A172 (cell line): ENCODE measurements around the gene TMEM170B. TPM values are rescaled to one million over a fixed set of nuclear protein-coding genes. Genes with fewer than 3 reads are reported as not detected.
"Not testable (repeated sequence)": the region's sequence is repeated elsewhere in the genome, so short reads cannot be mapped to it uniquely, and the experiment has no call there.

Experiments used
- DNase-seq: peaks from one replicate; pipeline ENCODE4 v3.0.0-alpha.2; 2015; ENCODE audit warnings: low spot score
- total RNA-seq: library from RNA; depleted of rRNA; stranded (reverse); fragments of >200 nt; shearing (Covaris generic); gene quantifications from 2 replicates; pipeline ENCODE4 v1.2.3, GENCODE V29; 2014

Gene TMEM170B
- total RNA-seq, 1 experiment from 2014 or later: 4.0 TPM

DNA sequence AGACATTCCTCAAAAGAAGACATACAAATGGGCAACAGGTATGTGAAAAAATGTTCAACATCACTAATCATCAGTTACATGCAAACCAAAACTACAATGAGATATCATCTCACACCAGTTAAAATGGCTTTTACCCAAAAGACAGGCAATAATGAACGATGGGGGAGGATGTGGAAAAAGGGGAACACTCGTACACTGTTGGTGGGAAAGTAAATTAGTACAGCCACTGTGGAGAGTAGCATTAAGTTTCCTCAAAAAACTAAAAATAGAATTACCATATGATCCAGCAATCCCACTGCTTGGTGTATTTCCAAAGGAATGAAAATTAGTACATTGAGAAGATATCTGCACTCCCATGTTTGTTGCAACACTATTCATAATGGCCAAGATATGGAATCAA, 8.6 kb upstream of the TMEM170B start:
- no peak for DNase-seq

DNA sequence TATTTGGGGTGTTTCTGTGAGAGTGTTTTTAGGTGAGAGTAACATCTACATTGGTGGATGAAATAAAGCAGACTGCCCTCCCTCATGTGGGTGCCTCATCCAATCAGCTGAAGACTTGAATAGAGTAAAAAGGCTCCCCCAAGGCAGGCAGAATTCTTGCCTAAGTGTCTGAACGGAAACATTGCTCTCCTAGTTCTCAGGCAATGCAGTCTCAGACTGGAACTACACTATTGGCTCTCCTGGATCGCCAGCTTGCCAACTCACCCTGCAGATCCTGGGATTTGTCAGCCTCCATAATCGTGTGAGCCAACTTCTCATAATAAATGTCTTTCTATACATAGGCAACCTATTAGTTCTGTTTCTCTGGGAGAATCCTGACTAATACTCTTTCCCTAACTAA, 5.5 kb upstream of the TMEM170B start:
- DNase-seq: no peak

DNA sequence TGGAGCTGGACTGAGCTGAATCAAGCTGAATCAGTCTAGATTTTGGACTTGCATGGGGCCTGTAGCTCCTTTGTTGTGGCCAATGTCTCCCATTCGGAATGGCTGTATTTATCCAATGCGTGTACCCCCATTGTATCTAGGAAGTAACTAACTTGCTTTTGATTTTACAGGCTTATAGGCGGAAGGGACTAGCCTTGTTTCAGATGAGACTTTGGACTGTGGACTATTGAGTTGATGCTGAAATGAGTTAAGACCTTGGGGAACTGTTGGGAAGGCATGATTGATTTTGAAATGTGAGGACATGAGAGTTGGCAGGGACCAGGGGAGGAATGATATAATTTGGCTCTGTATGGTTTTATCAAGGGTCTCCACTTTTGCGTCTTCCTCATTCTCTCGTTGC, 3.0 kb upstream of the TMEM170B start:
- no peak for DNase-seq

DNA sequence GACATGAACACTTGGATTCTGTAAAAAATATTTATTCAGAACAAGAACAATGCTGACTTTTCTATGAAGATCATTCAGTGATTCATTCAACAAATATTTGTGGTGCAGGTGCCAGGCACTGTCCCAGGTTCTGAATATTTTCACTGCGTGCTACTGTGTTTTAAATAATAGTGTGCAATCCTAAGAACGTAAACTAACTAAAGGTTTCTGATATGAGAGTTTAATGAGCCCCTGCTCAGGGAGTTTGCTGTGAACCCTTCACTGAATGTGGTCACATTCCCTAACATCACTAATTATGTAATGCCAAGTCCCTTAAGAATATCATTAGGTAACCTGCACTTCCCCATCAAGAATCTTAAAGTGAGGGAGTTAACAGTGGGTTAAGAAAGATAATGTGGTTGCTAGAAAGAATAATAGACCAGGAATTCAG, 1.7 kb upstream of the TMEM170B start:
- DNase-seq: peak; percentile 56

DNA sequence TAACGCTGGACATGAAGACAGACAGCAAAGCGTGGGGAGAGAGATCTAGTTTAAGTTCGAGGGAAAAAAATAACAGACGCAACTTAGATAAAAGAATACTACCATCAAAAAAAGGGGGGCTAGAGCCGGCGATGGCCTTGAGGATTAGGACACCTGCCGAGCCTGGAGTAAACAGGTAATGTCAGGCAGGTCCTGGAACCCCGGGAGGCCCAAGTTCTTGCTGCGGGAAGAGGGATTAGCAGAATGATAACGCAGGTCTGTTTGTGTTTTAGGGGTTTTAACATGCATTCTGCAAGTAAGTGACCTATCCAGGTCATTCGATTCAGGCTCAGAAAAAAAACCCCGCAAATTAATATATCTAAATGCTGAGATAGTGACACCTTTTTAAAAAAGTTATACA, 754 bp upstream of the TMEM170B start:
- DNase-seq: no peak

DNA sequence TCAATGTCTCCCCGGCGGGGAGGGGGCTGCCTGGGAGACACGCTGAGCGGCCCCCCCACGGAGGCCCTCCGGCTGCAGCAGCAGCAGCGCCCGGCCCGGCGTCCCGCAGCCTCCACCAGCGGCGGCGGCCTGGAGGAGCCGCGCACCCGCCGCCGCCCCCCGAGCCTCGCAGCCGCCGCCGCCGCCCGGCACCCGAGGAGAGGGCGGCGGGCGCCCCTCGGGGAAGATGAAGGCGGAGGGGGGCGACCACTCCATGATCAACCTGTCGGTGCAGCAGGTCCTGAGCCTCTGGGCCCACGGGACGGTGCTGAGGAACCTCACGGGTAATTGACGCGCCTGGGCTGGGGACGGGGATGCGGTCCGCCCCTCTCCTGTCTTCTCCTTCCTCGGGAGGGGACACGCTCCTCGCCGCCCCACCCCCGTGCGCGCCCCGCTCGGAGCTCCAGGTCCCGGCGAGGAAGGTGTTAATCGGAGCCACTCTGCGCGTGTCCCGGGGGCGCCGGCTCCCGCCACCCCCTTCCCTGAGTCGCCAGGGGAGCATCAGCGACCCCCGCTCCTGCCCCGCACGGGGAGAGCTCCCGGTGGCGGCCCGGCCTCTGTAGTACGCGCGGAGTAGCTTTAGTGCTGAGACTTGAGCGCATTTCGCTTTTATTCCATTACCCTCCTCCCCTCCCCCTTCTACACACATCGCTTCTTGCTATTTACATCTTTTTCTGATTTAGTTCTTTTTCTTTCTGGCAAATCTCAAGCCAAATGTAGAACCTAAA, 686 bp downstream of the TMEM170B start:
- peak; percentile 10 for DNase-seq

DNA sequence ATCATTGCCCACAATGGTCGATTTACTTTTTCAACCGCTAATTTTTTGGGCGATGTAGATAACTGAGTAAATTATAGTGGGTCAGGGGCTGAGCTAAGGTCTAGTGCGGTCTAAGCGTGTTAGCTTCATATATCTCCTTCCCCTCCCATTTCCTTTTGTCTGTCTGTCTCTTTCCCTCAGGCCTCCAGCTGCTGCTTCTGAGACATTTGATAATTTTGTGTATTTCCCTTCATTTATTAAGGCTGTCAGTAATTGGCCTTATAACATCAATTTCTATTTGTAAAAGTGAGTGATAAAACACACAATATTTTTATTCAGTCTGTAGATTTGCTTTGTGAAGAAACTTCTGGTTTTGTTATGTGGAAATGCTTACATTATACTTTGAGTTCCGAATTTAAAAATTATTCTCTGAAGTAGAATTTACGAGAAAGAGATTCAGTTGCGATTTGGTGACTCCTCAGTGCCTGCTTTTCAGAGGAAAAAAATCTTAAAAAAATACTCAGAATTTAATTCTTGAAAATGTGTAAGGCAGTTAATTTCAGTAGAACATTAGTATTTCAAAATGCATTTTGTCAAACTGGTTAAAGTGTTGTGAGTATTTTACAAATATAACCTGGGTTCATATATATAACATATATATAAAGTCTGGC, 1.4 kb downstream of the TMEM170B start:
- no peak for DNase-seq

DNA sequence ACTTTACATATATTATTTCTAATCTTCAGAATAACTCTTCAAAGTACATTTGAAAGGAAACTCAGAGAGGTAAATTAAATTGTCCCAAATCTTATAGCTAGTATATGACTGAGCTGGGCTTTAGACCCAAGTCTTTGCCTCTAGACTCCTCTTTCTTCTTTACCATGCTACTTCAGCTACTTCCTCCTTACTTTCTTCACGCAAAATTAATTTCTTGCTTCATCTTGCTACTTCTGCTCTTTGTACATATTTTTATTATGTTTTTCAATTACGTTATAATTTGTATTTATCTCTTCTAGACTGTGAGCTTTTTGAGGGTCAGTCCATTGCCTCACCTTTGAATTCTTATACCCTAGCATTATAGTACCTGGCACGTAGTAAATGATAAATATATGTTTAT, 5.3 kb downstream of the TMEM170B start:
- DNase-seq: no peak

DNA sequence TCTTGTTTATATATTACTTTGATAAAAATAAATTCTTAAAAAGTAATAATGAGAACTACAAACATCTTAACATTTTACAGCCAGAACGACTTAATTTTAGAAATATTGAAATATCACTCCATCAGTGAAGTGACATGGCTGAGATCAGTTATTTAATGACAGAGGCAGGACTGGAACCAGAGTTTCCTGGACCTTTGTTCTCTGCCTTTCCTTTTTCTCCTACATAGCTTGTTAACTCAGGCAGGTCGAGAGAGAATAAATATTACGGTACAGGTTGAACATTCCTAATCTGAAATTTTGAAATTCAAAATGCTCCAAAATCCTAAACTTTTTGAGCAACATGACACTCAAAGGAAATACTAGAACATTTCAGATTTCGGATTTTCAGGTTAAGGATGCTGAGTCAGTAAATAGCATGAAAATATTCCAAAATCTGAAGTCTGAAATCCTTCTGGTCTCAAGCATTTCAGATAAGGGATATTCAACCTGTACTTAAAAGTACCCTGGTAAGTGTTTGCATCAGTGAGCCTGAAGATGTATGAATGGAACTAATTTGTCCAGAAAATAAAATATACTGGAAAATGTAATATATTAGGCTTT, 6.5 kb downstream of the TMEM170B start:
- no peak for DNase-seq

DNA sequence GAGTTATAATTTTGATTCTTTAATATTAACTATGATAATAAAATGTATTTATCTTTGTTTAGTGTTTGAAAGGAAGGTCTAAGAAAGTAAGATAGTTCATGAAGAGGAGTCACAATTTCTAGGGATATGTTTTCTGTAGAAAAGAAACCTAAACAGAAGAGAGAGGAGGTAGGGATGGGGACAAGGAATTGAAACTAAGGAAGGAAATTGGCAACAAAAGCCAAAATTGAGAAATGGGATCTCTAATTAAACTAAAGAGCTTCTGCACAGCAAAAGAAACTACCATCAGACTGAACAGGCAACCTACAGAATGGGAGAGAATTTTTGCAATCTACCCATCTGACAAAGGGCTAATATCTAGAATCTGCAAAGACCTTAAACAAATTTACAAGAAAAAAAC, 10.3 kb downstream of the TMEM170B start:
- not testable (repeated sequence) for DNase-seq

DNA sequence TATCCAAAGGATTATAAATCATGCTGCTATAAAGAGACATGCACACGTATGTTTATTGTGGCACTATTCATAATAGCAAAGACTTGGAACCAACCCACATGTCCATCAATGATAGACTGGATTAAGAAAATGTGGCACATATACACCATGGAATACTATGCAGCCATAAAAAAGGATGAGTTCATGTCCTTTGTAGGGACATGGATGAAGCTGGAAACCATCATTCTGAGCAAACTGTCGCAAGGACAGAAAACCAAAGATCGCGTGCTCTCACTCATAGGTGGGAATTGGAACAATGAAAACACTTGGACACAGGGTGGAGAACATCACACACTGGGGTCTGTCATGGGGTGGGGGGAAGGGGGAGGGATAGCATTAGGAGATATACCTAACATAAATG, 11.0 kb downstream of the TMEM170B start:
- not testable (repeated sequence) for DNase-seq

DNA sequence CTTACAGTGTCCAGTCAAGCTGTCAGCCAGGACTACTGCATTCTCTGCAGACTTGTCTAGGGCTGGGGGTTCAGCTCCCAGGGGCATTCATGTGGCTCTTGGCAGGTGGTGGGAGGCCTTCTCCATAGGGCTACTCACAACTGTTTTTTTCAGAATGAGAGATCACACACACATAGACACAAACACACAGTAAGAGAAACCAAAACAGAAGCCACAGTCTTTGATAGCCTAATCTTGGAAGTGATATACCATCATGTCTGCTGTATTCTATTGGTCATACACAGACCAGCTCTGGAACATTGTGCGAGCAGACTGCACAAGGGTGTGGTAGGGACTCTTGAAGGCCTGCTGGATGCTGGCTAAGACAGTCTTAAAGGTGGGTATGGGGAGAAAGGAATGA, 13.5 kb downstream of the TMEM170B start:
- no peak for DNase-seq

DNA sequence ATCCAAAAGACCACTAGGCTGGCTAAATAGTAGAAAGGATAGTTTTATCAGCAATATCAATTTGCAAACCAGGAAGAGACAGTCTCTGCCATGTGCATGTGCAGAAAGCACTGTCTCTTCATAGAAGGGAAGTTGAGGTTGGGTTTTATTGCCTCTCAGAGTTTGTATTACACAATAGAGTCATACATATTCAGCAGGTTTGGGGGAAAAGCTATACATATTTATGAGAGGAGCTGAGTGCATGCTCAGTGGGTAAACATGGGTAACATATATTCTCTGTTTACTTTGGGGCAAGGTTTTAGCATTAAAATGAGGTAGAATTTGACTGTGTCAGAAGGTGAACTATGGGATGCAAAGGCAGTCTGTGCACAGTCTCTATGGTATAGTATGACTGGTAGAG, 14.9 kb downstream of the TMEM170B start:
- DNase-seq: no peak

DNA sequence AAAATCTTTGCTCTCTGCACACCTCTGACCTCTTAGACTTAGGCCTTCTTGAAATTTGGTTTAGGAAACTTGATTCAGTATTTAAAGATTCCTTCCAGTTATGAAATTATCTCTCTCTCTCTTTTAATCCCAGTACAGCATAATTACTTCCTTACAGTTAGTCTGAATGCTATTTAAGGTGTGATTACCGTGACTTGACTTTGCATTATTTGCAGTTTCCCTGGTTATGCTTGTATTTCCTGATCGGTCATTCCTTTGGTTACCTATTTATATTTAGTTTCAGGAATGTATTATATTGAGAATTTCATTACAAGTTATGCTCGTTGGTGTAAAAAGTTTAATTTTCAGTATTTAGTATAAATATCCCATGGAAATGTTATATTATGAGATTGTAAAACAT, 16.3 kb downstream of the TMEM170B start:
- no peak for DNase-seq

DNA sequence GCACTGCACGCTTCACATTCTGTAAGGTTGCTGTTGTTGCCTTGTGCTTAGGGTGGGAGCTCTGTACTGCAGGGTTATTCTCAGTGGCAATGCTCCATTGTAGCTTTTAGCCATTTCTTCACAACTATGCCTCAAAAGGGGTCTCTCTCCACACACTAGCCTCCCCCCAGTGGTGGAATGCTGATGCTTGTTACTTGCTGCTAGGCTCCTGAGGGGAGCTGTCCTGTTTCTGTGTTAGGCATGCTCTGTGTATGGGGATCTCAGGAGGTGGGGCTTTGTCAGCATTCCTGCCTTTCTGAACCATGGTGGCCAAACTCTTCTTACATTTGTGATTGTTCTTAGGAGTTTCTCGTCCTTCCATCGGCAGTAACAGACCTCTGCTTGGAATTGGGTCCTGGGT, 18.8 kb downstream of the TMEM170B start:
- DNase-seq: no peak

DNA sequence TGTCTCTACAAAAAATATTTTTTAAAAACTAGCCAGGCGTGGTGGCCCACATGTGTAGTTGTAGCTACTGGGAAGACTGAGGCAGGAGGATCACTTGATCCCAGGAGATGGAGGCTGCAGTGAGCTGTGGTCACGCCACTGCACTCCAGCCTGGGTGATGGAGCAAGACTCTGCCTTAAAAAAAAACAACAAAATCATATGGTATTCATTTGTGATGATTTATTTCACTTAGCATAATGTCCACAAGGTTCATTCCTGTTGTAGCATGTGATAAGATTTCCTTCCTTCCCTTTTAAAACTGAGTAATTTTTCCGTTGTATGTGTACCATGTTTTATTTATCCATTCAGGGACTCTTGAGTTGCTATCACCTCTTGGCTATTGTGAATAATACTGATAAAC, 26.2 kb downstream of the TMEM170B start:
- DNase-seq: no peak

DNA sequence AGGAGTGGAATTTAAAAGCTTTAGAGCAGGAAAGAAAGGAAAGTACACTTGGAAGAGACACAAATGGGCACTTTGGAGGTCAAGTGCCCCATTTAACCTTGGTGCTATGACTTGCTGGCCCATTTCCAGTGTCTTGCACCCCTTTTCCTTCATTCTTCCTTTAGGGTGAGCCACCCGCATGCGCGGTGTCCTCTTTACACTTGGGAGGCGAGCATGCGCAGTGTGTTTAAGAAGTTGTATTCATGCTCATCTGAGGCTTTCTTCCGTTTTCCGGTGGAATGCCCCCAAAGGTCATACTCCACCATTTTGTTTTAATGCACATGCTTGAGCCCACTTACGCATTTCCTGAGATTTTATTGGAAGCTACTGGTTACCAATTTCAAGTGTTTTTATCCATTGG, 29.1 kb downstream of the TMEM170B start:
- DNase-seq: no peak

DNA sequence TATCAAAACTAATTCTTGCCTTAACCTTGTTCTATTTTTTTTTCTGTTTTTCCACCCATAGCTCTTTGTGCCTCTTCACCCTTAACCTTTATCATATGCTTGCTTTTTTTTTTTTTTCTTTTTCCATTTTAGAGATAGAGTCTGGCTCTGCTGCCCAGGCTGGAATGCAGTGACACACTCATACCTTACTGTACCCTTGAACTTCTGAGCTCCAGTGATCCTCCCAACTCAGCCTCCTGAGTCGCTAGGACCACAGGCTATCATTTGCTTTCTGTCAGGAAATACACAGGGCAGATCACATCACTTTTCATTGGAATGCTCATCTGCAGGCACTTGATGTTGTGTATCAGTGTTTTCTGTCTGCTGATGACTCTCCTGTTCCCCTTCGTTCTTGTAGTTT, 33.5 kb downstream of the TMEM170B start:
- DNase-seq: no peak

DNA sequence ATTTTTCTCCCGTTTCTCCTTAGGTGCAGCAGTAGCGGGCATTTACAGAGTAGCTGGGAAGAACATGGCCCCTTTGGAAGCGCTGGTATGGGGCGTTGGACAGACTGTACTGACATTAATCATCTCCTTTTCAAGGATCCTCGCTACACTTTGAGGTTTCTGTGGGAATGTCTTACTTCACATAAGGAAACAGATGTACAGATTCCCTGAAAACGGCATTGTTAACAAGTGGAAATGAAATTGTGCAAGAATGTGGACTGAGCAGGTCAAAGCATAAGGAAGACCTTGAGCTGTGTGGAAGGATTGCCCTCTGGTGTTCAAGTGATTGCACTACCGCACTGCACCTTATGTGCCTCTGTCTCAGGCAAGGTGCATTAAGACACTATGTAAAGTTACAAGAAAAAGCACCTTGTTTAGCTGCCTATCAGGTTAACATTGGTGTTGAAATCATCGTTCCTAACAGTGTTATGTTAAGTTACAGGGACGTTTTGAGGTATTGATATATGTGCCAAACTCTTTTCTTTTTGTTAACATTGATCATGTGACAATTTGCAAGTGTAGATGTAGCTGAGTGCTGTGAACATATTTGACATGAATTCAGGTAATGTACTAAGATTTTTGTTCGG, 38.0 kb downstream of the TMEM170B start:
- peak; percentile 83 for DNase-seq

DNA sequence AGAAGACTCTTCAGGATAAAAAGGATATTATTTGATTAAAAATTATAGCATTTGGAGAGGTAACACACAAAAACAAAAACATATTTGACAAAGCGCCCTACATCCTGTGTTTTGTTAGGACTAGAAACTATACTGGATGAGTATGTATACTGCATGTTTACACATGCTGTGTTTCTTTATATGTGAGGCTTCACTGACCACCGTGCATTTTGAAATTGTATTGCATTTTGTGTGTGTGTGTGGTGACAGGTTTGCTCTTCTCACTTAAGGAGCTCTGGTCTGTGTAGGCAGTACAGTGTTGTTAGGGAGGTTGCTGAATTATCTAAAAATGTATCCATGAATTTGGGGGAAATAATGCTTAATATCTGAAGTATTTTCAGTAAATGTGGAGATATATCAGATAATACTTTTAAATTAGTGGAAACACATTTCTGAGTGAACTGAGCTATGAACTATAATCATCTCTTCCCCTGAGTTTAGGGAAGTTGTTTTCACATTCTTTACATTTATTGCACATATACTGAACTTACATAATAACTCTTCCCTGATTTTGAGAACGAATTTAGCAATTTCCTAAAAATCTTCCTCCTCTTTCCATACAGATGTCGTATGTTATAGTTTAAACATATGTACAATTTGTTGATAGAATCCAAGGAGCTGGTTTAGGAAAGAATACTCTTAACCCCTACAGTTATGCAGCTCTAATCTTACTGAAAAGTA, 43.3 kb downstream of the TMEM170B start:
- DNase-seq: no peak

DNA sequence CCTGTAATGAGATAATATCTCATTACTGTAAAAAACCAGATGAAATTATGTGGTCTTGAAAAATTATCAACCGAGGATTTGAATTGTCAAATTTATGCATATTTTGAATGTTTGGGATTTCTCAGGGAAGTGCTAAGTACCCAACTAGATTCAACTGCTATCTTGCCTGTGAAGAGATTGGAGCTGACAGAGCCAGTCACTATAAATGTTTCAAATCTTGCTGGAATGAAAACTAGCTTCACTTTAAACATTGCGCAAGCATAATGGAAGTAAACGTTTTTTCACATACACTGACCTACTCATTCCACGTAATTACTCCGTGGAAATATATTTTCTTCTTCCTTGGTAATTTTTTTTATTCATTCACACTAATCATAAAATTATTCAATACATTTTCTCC, 46.7 kb downstream of the TMEM170B start:
- peak; percentile 26 for DNase-seq

DNA sequence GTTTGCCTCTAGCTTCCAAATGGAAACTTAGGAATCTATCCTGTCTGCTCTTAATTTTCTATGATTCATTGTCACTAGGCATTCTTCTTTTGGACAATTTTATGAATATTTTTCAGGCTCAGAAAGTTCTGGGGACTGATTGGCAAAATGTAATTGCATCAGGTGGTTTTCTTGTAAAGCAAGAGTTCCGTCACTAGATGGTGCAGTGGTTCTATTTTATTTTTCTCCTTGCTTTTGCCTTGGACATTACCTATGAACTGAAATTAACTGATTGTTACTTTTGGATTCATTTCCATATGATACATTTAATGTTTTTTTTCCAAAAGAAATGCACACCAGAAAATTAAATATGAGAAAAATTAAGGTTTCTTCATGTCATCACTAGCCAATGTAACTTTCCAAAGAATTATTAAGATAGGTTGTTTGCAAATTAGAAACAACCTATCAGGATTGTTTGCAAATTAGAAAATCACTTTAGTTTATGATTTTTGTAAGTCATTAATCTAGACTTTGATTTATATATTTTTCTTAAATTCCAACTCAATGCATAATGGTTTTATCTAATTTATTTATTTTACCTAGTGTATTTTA, 48.0 kb downstream of the TMEM170B start:
- peak; percentile 77 for DNase-seq
